ENCODE data around the gene PINLYP. TPM values are rescaled to one million over a fixed set of nuclear protein-coding genes. Genes with fewer than 3 reads are reported as not detected.

PINLYP gene
- polyA plus RNA-seq, 3 donors, result 0.83 to 1.3 (median 0.93) TPM

- Mint-ChIP-seq H3K4me1 (peaks cover 43% of the 10 kb centered on the region), H3K4me3 (no peak overlapping the region)
- WGBS (ENCODE audit: insufficient coverage), result 95% methylated on average over 9 of the region's 12 CpGs
Observed at GRCh38 chr19:43561139-43561970, 14.2 kb upstream of the PINLYP start.

More at GRCh38 chr19:43561139-43561970, 14.2 kb upstream of the PINLYP start:
- Histone ChIP-seq H3K4me2 (replicated peaks; ENCODE audit: extremely low read depth, low read length, poor library complexity, severe bottlenecking) (no peak overlapping the region), H3K9me3 (replicated peaks in 1 of 2; ENCODE audit: control insufficient read depth in 1 of 2, insufficient read depth in 1 of 2, low read length in 2 of 2) (no peaks in the 10 kb centered on the region), H4K20me1 (ENCODE audit: insufficient read depth, low read length) (no peaks in the 10 kb centered on the region), H3K79me2 (ENCODE audit: insufficient read depth, low read length) (peaks cover 21% of the 10 kb centered on the region), H3K27me3 (ENCODE audit: control insufficient read depth in 2 of 2, insufficient read depth in 2 of 2, low read length in 2 of 2) (no peaks in the 10 kb centered on the region), H3K27ac (ENCODE audit: low read depth in 1 of 2, low read length in 2 of 2) (peak overlapping the region; percentile 94 to 98), H3K4me1 (ENCODE audit: control insufficient read depth in 1 of 2, insufficient read depth in 2 of 2, low read length in 2 of 2) (peaks cover 24 to 27% of the 10 kb centered on the region in 2 donors), H2AFZ (ENCODE audit: insufficient read depth, low read depth, low read length, poor library complexity, severe bottlenecking) (no peak overlapping the region), H3K4me3 (replicated peaks in 1 of 3; ENCODE audit: low read depth in 2 of 3, low read length in 3 of 3) (no peak overlapping the region), H3K36me3 (replicated peaks in 1 of 2; ENCODE audit: control insufficient read depth in 1 of 2, insufficient read depth in 2 of 2, low read length in 2 of 2) (peaks cover 9 to 40% of the 10 kb centered on the region in 2 donors), H3K9ac (ENCODE audit: insufficient read depth, low read length, poor library complexity, severe bottlenecking) (peak overlapping the region; percentile 72)
- H3K27ac Mint-ChIP-seq, result peak overlapping the region; percentile 47 to 99 (median 95)
- intact Hi-C loops (cut with micrococcal nuclease), result no loop called here
- peaks cover 0 to 3% (median 0%) of the 10 kb centered on the region in 7 donors for H3K9me3 Mint-ChIP-seq
- no peak for TF ChIP-seq CTCF (IDR thresholded peaks at IDR 0.05)
- H3K36me3 Mint-ChIP-seq, result peaks cover 37 to 54% of the 10 kb centered on the region in 2 donors
- H3K27me3 Mint-ChIP-seq (ENCODE audit: low read depth in 3 of 3), result peaks cover 0 to 4% (median 0%) of the 10 kb centered on the region in 3 donors
- no peak for DNase-seq

All from CD14-positive monocyte (primary cell).